H54 (cell line): ENCODE results near the gene PIGR.

Experiments used
- DNase-seq: peaks from one replicate; pipeline ENCODE4 v3.0.0; 2011; ENCODE audit warnings: low spot score, mixed read lengths; ENCODE audit not compliant: insufficient read length
- FAIRE-seq: peaks from 3 replicates; lab custom pipeline; 2011; peaks lifted over from hg19 to GRCh38; lab: Jason Lieb, UNC
- POLR2A ChIP-seq: IDR thresholded peaks from 2 replicates; pipeline ENCODE4 v1.6.1; 2011; ENCODE audit warnings: low read depth, mild to moderate bottlenecking, low read length

Gene PIGR

DNA sequence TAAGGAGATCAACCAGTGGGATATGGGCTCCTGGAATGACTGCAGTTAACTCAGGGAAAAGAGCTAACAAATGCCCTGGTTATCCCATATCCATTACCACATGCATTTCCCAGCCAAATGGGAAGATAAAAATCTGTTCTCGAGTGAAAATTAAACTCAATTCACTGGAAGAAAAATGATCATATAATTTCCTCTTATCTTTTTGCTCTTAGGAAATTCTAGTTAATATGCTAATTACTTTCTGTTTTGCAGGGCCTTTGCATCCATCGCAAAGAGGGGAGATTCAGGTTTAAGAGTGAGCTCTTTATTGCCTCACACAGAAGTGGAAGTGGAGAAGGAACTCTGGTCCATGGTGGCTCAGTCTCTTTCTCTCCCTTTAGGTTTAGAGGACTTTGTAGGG lies 52.9 kb downstream of the PIGR start:
- TF ChIP-seq POLR2A: no peak
- DNase-seq (no peak), FAIRE-seq (no peak)

DNA sequence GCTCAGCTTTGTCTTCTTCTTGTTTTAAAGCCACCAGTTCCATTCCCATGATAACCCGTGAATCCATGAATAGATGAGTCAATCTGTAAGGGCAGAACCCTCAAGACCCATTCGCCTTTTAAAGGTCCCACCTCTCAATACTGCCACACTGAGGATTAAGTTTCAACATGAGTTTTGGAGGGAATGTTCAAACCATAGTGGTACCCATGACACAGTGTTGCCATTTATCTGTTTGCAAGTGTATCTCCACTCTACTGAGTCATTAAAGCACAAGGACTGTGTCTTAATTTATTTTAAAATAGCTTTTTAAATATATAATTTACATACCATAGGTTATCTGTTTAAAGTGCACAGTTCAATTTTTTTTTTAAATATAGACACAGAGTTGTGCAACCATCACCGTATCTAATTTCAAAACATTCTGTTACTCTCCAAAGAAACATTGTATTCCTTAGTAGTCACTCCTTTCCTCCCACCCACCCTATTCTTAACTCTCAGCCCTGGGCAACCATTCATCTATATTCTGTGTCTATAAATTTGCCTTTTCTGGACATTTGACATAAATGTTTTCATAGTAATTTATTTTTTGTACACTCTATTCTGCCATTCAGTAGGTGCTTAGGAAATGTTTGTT lies 53.8 kb downstream of the PIGR start:
- no peak for TF ChIP-seq POLR2A
- no peak for DNase-seq
- FAIRE-seq: no peak

DNA sequence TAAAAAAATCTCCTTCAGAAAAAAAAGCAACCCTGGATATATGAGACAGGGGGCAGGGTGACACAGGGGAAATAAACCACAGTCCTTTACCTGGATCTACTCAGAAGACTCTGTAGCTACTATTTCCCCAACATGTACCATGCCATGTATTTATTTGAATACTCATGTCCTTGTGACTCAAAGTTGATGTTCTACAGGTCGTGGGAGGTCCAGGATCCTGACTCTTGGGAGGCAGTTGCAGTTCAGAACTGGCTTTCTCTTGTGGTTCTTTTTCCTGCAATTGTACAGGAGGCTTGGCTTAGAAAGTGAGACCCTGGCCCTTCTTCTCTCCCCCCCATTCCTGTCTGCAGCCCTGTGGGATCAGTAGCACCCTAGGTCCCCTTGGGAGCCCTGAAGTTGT lies 54.9 kb downstream of the PIGR start:
- TF ChIP-seq POLR2A: no peak
- no peak for DNase-seq
- FAIRE-seq: no peak

GRCh38 chr1:206890125-206891060 lies 55.9 kb downstream of the PIGR start:
- DNase-seq (no peak), FAIRE-seq (no peak)
- TF ChIP-seq POLR2A: no peak

- DNase-seq (no peak), FAIRE-seq (no peak)
- no peak for TF ChIP-seq POLR2A
These were observed 58.6 kb downstream of the PIGR start for GRCh38 chr1:206887701-206888100.

DNA sequence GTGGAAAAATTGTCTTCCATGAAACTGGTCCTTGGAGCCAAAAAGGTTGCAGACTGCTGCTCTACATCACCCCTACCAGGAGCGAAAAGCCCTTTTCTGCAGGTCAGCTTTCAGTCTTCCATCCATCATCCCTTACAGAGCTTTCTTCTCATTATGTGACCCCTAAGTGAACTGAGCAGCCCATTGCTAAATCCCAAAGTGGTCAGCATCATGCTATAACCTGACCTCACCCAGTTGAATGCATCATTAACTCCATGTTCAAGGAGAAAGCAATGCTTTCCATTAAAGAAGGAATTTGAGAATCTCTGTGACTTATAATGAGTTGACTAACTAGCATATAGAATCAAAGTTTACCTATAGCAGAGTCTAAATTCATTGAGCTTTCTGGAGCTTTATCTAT lies 59.4 kb downstream of the PIGR start:
- no peak for TF ChIP-seq POLR2A
- FAIRE-seq (no peak), DNase-seq (no peak)

- FAIRE-seq (no peak), DNase-seq (no peak)
- TF ChIP-seq POLR2A: no peak
These were observed 60.8 kb downstream of the PIGR start for GRCh38 chr1:206885341-206886060.

DNA sequence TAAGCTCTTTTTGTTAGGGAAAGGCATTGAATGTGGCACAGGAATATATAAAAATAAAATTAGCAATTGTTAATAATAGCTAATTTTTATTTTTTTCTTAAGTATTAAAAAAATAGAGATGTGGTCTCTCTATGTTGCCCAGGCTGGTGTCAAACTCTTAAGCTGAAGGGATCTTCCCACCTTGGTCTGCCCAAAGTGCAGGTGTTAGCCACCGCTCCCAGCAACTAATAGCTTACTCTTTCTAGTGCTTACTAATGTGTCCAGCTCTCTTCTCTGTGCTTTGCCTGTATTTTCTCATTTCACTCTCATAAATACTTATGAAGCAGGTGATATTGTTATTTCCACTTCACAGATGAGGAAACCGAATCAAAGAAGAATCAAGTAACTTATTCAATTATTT lies 62.4 kb downstream of the PIGR start:
- DNase-seq (no peak), FAIRE-seq (no peak)
- no peak for TF ChIP-seq POLR2A

GRCh38 chr1:206883160-206883559 lies 63.1 kb downstream of the PIGR start:
- FAIRE-seq (no peak), DNase-seq (no peak)
- no peak for TF ChIP-seq POLR2A

DNA sequence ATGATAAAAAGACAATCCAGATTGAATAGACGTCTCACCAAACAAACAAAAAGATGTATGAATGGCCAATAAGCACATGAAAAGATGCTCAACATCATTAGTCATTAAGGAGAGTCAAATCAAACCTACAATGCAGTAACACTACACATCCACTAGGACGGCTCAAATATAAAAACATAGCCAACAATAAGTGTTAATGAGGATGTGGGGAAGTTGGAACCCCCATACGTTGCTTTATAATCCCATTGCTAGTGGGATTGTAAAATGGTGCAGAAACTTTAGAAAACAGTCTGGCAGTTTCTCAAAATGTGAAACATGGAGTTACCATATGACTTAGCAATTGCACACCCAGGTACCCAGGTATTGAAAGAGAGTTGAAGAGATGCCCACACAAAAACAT lies 63.7 kb downstream of the PIGR start:
- DNase-seq (no peak), FAIRE-seq (no peak)
- no peak for TF ChIP-seq POLR2A

DNA sequence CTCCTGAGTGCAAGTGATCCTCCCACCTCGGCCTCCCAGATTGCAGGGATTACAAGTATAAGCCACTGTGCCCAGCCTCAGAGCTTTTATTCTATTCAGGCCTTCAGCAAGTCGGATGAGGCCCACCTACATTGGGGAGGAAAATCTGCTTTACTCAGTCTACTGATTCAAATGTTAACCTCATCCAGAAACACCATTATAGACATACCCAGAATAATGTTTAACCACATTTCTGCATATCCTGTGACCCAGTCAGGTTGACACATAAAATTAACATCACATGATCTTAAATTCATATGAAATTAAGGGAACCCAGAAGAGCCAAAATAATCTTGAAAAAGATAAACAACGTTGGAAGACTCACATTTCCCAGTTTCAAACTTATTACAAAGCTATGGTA lies 66.0 kb downstream of the PIGR start:
- no peak for TF ChIP-seq POLR2A
- FAIRE-seq: no peak
- no peak for DNase-seq
